Keratinocyte (primary cell): Measurements from ENCODE around the gene ARPC5. TPM values are rescaled to one million over a fixed set of nuclear protein-coding genes. Genes with fewer than 3 reads are reported as not detected.

ENCODE experiments used
- DNase-seq: peaks from one replicate; pipeline ENCODE4 v3.0.0-alpha.2; 2011; ENCODE audit warnings: low read depth, missing footprints, low spot score
- FAIRE-seq: peaks from 2 replicates; lab custom pipeline; 2011; peaks lifted over from hg19 to GRCh38; lab: Jason Lieb, UNC
- H2AFZ ChIP-seq: 2 replicates; pipeline ENCODE4 v1.6.0; 2012; ENCODE audit warnings: low read length, control low read depth, inconsistent platforms; ENCODE audit not compliant: control insufficient read depth
- H3K27ac ChIP-seq: 2 replicates; pipeline ENCODE4 v1.5.1; 2011; ENCODE audit warnings: low read length; ENCODE audit not compliant: control insufficient read depth, insufficient read depth
- H3K27me3 ChIP-seq: 3 replicates; pipeline ENCODE4 v1.6.0; 2011; ENCODE audit warnings: low read length; ENCODE audit not compliant: control insufficient read depth, insufficient read depth; ENCODE audit errors: extremely low read depth
- H3K36me3 ChIP-seq, 2 experiments: 2 replicates in 1 of 2; 3 replicates in 1 of 2; pipeline ENCODE4 v1.5.1; 2011; ENCODE audit warnings: low read length in 2 of 2, mild to moderate bottlenecking in 1 of 2; ENCODE audit not compliant: control insufficient read depth in 2 of 2, insufficient read depth in 2 of 2; ENCODE audit errors: extremely low read depth in 1 of 2
- H3K4me1 ChIP-seq: 3 replicates; pipeline ENCODE4 v1.5.1; 2011; ENCODE audit warnings: low read length; ENCODE audit not compliant: control insufficient read depth, insufficient read depth; ENCODE audit errors: extremely low read depth
- H3K4me2 ChIP-seq: 3 replicates; pipeline ENCODE4 v1.6.0; 2011; ENCODE audit warnings: low read depth, low read length; ENCODE audit not compliant: control insufficient read depth, insufficient read depth; ENCODE audit errors: extremely low read depth
- H3K4me3 ChIP-seq, 3 experiments: fragments of 200-600 bp in 1 of 3; sonication (generic) in 1 of 3; 2 replicates in 2 of 3; 3 replicates in 1 of 3; pipeline ENCODE4 v1.5.1; 2011 to 2016; ENCODE audit warnings: low read length in 3 of 3, mild to moderate bottlenecking in 3 of 3, control low read depth in 2 of 3, inconsistent platforms in 1 of 3, low read depth in 1 of 3, mixed read lengths in 1 of 3, mixed run types in 1 of 3, moderate library complexity in 1 of 3; ENCODE audit not compliant: control insufficient read depth in 2 of 3, insufficient read depth in 2 of 3; ENCODE audit errors: extremely low read depth in 1 of 3
- H3K79me2 ChIP-seq: 2 replicates; pipeline ENCODE4 v1.6.0; 2012; ENCODE audit warnings: low read length; ENCODE audit not compliant: control insufficient read depth, insufficient read depth
- H3K9ac ChIP-seq: 3 replicates; pipeline ENCODE4 v1.6.0; 2011; ENCODE audit warnings: low read length; ENCODE audit not compliant: control insufficient read depth, insufficient read depth; ENCODE audit errors: extremely low read depth
- H3K9me1 ChIP-seq: 3 replicates; pipeline ENCODE4 v1.6.0; 2011; ENCODE audit warnings: low read length; ENCODE audit not compliant: control insufficient read depth, insufficient read depth; ENCODE audit errors: extremely low read depth
- H3K9me3 ChIP-seq: 2 replicates; pipeline ENCODE4 v1.5.1; 2012; ENCODE audit warnings: low read depth, low read length; ENCODE audit not compliant: control insufficient read depth
- H4K20me1 ChIP-seq: 3 replicates; pipeline ENCODE4 v1.6.0; 2011; ENCODE audit warnings: low read length; ENCODE audit not compliant: control insufficient read depth, insufficient read depth; ENCODE audit errors: extremely low read depth
- CTCF ChIP-seq, 3 experiments: IDR thresholded peaks in 1 of 3; conservative IDR thresholded peaks in 1 of 3; optimal IDR thresholded peaks in 1 of 3; 2 replicates in 2 of 3; 3 replicates in 1 of 3; pipeline versions ENCODE3 to v1.5.1; 2011; ENCODE audit warnings: low read length in 3 of 3, mild to moderate bottlenecking in 3 of 3, moderate library complexity in 2 of 3, control low read depth in 1 of 3, inconsistent platforms in 1 of 3; ENCODE audit not compliant: insufficient read depth in 2 of 3; ENCODE audit errors: extremely low read depth in 1 of 3
- EZH2 ChIP-seq: IDR thresholded peaks from one replicate; pipeline ENCODE4 v1.6.1; 2012; ENCODE audit warnings: inconsistent platforms, mild to moderate bottlenecking, low read length, moderate library complexity
- dilution Hi-C: fragments of 300-500 bp; cut with MboI; formaldehyde crosslinking; loops from one replicate; pipeline ENCODE4 v1.7.0; 2020; ENCODE audit warnings: low sequenced_read_pairs; ENCODE audit not compliant: extremely low pct_ligation_motif_present
- polyA plus RNA-seq, 5 experiments: library from polyadenylated mRNA; depleted of rRNA in 3 of 5; stranded (reverse) in 3 of 5; stranded (forward) in 1 of 5; unstranded in 1 of 5; fragments of >200 nt; gene quantifications; 1 replicate in 1 of 5; 2 replicates in 3 of 5; 3 replicates in 1 of 5; pipeline versions ENCODE4 v1.2.1 to v1.2.3, GENCODE V29; 2011 to 2012; ENCODE audit warnings: missing spikeins in 2 of 5, low read depth in 1 of 5, low replicate concordance in 1 of 5

The ARPC5 gene
- polyA plus RNA-seq, 1 donor (not counting 4 experiments of a cell fraction or from before 2014, with no cell fraction given), result 255 TPM

- Histone ChIP-seq H3K9me1 (no peaks in the 10 kb centered on the region), H3K4me3 (no peak overlapping the region), H3K36me3 (no peaks in the 10 kb centered on the region), H3K9me3 (no peaks in the 10 kb centered on the region), H3K4me1 (peaks cover 14% of the 10 kb centered on the region), H3K4me2 (no peak overlapping the region), H3K9ac (no peak overlapping the region), H2AFZ (no peak overlapping the region), H3K79me2 (no peaks in the 10 kb centered on the region), H3K27ac (no peak overlapping the region), H4K20me1 (no peaks in the 10 kb centered on the region), H3K27me3 (no peaks in the 10 kb centered on the region)
- dilution Hi-C loops, result no loop called here
- TF ChIP-seq EZH2 (no peak), CTCF (optimal IDR thresholded peaks at IDR 0.05 in 1 of 3, IDR thresholded peaks at IDR 0.05 in 1 of 3, conservative IDR thresholded peaks at IDR 0.05 in 1 of 3; ENCODE audit: extremely low read depth in 1 of 3, insufficient read depth in 2 of 3, low read length in 3 of 3) (no peak)
- DNase-seq (no peak), FAIRE-seq (no peak)
Observed at GRCh38 chr1:183586455-183586854, 49.1 kb downstream of the ARPC5 start.

- H4K20me1 ChIP-seq, result no peaks in the 10 kb centered on the region
- H3K9me1 ChIP-seq, result no peaks in the 10 kb centered on the region
- no peak overlapping the region for H3K9ac ChIP-seq
- no peak for DNase-seq
- TF ChIP-seq EZH2 (no peak), CTCF (optimal IDR thresholded peaks at IDR 0.05 in 1 of 3, IDR thresholded peaks at IDR 0.05 in 1 of 3, conservative IDR thresholded peaks at IDR 0.05 in 1 of 3; ENCODE audit: extremely low read depth in 1 of 3, insufficient read depth in 2 of 3, low read length in 3 of 3) (no peak)
- H3K79me2 ChIP-seq, result no peaks in the 10 kb centered on the region
- H3K27me3 ChIP-seq, result no peaks in the 10 kb centered on the region
- no peak overlapping the region for H3K27ac ChIP-seq
- no peak overlapping the region for H3K4me3 ChIP-seq
- H3K4me2 ChIP-seq, result no peak overlapping the region
- dilution Hi-C loops, result no loop called here
- no peak for FAIRE-seq
- H3K9me3 ChIP-seq, result no peaks in the 10 kb centered on the region
- H3K4me1 ChIP-seq, result peaks cover 3% of the 10 kb centered on the region
- H2AFZ ChIP-seq, result no peak overlapping the region
- H3K36me3 ChIP-seq, result no peaks in the 10 kb centered on the region
Observed at GRCh38 chr1:183585038-183585437, 50.5 kb downstream of the ARPC5 start.
